ENCODE data around the gene PLEKHG5. TPM values are rescaled to one million over a fixed set of nuclear protein-coding genes. Genes with fewer than 3 reads are reported as not detected.
"Not testable (repeated sequence)": the region's sequence is repeated elsewhere in the genome, so short reads cannot be mapped to it uniquely, and the experiment has no call there.

The PLEKHG5 gene
- polyA plus RNA-seq, 3 donors = 16.3 to 25.1 (median 19.6) TPM

- DNase-seq = no peak
These were observed 28.4 kb downstream of the PLEKHG5 start for GRCh38 chr1:6463120-6463412.

- DNase-seq = no peak
These were observed 28.9 kb downstream of the PLEKHG5 start for GRCh38 chr1:6462412-6463119.

GRCh38 chr1:6461538-6462411 is 29.7 kb downstream of the PLEKHG5 start:
- no peak for DNase-seq

- no peak for DNase-seq
These were observed 30.4 kb downstream of the PLEKHG5 start for GRCh38 chr1:6461051-6461530.

- no peak for DNase-seq
These were observed 31.0 kb downstream of the PLEKHG5 start for GRCh38 chr1:6460301-6461050.

- no peak for DNase-seq
These were observed 31.6 kb downstream of the PLEKHG5 start for GRCh38 chr1:6459850-6460265.

- DNase-seq = no peak
These were observed 34.5 kb downstream of the PLEKHG5 start for GRCh38 chr1:6456800-6457466.

- DNase-seq = not testable (repeated sequence)
These were observed 35.5 kb downstream of the PLEKHG5 start for GRCh38 chr1:6455752-6456520.

- DNase-seq = no peak
These were observed 36.4 kb downstream of the PLEKHG5 start for GRCh38 chr1:6454856-6455751.

- DNase-seq = not testable (repeated sequence)
These were observed 37.3 kb downstream of the PLEKHG5 start for GRCh38 chr1:6453895-6454855.

- no peak for DNase-seq
These were observed 40.5 kb downstream of the PLEKHG5 start for GRCh38 chr1:6450943-6451373.

GRCh38 chr1:6450486-6450885 is 41.0 kb downstream of the PLEKHG5 start:
- DNase-seq = not testable (repeated sequence)

- DNase-seq = no peak
These were observed 41.4 kb downstream of the PLEKHG5 start for GRCh38 chr1:6450005-6450450.

GRCh38 chr1:6448749-6449631 is 42.5 kb downstream of the PLEKHG5 start:
- DNase-seq = no peak

- no peak for DNase-seq
These were observed 43.4 kb downstream of the PLEKHG5 start for GRCh38 chr1:6447818-6448748.
